Progenitor cell of endocrine pancreas (in vitro differentiated cells): ENCODE results near the gene SMAD6. TPM values are rescaled to one million over a fixed set of nuclear protein-coding genes. Genes with fewer than 3 reads are reported as not detected.
A peak's percentile ranks its signal among the peaks of the same experiment; 100 is the strongest.

ENCODE experiments used
- DNase-seq: peaks from one replicate; pipeline ENCODE4 v3.0.0; 2021; ENCODE audit warnings: low spot score; ENCODE audit not compliant: unreplicated experiment
- H3K27ac Mint-ChIP-seq: 2 replicates; pipeline ENCODE4 v1.8.0; 2021; ENCODE audit warnings: mild to moderate bottlenecking, moderate library complexity, mixed read lengths
- H3K27me3 Mint-ChIP-seq: 2 replicates; pipeline ENCODE4 v1.8.0; 2021; ENCODE audit warnings: mixed read lengths
- H3K36me3 Mint-ChIP-seq: 2 replicates; pipeline ENCODE4 v1.8.0; 2022; ENCODE audit warnings: mixed read lengths; ENCODE audit not compliant: insufficient read depth
- H3K4me1 Mint-ChIP-seq: 2 replicates; pipeline ENCODE4 v1.8.0; 2021; ENCODE audit warnings: low read depth, mixed read lengths
- H3K4me3 Mint-ChIP-seq: 2 replicates; pipeline ENCODE4 v1.8.0; 2021; ENCODE audit warnings: low read depth, mild to moderate bottlenecking, moderate library complexity, mixed read lengths
- H3K9me3 Mint-ChIP-seq: 2 replicates; pipeline ENCODE4 v1.8.0; 2021; ENCODE audit warnings: low read depth, mixed read lengths
- total RNA-seq: library from RNA; stranded (reverse); gene quantifications from 2 replicates; pipeline ENCODE4 v1.2.1, GENCODE V29; 2021
- TF ChIP-seq, protein P1 (sequence below): fragments of 200-600 bp; sonication (generic); IDR thresholded peaks from one replicate; pipeline ENCODE4 v1.5.0; 2021; ENCODE audit warnings: antibody characterized with exemption, mild to moderate bottlenecking; ENCODE audit not compliant: unreplicated experiment

SMAD6 gene
- total RNA-seq, 1 donor from 2014 or later: 38.9 TPM

DNA sequence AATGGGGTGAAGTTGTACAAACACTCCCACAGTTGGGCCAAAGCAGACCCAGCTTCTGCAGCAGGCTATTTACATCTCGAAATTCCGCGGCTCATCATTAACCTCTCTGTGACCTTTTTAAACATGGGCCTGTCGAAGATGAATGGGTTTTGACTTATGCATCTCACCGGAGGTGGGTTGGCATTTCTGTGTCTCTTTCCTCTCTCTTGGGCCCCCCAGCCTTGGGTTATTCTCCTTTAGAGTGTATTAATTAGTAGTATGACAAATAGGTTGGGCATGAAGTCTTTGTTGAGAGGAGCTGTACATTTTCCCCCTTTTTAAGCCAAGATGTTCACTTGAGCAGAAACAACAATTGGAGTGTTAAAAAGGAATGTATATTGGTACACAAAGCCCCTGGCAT, 9.8 kb downstream of the SMAD6 start:
- DNase-seq: no peak
- Mint-ChIP-seq H3K9me3 (no peaks in the 10 kb centered on the region), H3K4me1 (peaks cover 49% of the 10 kb centered on the region)

DNA sequence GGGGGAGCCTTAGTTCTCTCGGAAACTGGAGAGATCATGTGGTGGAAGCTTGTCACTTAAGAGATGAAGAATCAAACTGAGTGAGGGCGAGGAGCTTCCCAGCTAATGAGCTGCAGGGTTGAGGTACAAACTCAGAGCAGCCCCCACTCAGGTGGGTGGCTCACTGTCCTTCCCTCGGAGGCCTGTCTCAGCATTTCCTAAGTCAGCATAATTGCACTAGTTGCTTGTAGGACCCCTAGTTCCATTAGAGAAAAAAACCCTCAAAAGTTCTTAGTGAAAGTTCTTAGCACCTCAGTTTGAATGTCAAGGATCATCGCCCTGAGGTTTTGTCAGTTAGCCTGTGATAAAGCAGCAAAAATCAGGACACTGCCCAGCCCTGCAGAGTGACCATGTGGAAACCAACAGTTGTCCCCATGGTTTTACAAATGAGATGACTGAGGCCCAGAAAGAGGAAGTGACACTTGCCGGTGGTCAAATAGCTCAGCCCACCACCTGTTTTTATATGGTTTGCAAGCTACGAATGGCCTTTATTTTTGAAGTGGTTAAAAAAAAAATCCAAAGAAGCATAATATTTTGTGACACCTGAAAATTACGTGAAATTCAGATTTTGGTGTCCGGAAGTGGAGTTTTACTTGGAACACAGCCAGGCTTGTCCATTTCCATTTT, 11.9 kb downstream of the SMAD6 start:
- peaks cover 35% of the 10 kb centered on the region for H3K4me1 Mint-ChIP-seq
- peak overlapping the region; percentile 77 for H3K27ac Mint-ChIP-seq
- H3K9me3 Mint-ChIP-seq: no peaks in the 10 kb centered on the region
- DNase-seq: no peak
- H3K36me3 Mint-ChIP-seq: peaks cover 15% of the 10 kb centered on the region
- no peak overlapping the region for H3K4me3 Mint-ChIP-seq
- TF ChIP-seq, protein P1, sequence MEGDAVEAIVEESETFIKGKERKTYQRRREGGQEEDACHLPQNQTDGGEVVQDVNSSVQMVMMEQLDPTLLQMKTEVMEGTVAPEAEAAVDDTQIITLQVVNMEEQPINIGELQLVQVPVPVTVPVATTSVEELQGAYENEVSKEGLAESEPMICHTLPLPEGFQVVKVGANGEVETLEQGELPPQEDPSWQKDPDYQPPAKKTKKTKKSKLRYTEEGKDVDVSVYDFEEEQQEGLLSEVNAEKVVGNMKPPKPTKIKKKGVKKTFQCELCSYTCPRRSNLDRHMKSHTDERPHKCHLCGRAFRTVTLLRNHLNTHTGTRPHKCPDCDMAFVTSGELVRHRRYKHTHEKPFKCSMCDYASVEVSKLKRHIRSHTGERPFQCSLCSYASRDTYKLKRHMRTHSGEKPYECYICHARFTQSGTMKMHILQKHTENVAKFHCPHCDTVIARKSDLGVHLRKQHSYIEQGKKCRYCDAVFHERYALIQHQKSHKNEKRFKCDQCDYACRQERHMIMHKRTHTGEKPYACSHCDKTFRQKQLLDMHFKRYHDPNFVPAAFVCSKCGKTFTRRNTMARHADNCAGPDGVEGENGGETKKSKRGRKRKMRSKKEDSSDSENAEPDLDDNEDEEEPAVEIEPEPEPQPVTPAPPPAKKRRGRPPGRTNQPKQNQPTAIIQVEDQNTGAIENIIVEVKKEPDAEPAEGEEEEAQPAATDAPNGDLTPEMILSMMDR: no peak
- no peaks in the 10 kb centered on the region for H3K27me3 Mint-ChIP-seq

More for the DNA sequence above, 9.8 kb downstream of the SMAD6 start:
- H3K27me3 Mint-ChIP-seq: no peaks in the 10 kb centered on the region
- H3K27ac Mint-ChIP-seq: no peak overlapping the region
- H3K36me3 Mint-ChIP-seq: peaks cover 11% of the 10 kb centered on the region
- peak overlapping the region; percentile 19 for H3K4me3 Mint-ChIP-seq
- TF ChIP-seq, protein P1: no peak

DNA sequence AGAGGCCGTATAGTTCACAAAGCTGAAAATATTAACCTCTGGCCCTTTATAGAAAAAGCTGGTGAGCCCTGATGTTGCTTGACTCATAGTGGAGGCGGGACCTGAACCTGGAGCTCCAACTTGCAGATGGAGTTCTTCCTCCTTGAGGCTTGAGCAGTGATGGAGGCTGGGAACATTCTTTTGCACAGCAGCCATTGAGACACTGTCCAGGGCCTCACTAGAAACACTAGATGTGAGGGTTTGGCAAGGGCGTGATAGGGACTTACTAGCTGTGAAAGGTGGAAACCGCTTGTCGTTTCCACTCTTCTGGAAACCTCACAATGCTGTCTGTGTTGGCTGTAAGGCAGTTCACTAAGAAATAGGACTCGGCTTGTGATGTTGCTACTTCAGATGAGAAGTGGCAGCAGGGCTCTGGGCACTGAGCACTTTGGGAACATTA, 12.5 kb downstream of the SMAD6 start:
- no peak for DNase-seq
- Mint-ChIP-seq H3K9me3 (no peaks in the 10 kb centered on the region), H3K27me3 (no peaks in the 10 kb centered on the region), H3K36me3 (peaks cover 15% of the 10 kb centered on the region), H3K4me3 (no peak overlapping the region), H3K4me1 (peaks cover 33% of the 10 kb centered on the region), H3K27ac (peak overlapping the region; percentile 33)
- TF ChIP-seq, protein P1: no peak

DNA sequence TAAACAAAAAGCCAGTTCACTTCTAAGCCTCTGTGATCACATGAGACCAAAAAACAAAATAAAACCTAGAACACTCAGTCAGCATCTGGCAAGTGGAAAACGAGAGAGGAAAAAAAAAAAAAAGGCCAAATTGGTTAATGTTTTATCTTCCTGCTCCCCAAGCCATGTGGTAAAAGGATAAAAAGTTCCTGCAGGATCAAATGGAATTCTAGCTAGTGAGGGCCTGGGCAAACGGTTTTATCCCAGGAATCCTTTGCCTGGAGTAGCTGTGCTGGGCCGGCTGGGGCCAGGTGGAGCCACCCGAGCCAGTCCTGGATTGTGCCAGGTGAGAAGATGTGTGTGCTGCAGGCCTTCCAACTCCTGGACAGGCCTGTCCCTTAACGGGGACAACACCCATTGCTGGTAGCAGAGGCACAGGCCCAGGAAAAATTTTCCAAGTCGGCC, 13.2 kb downstream of the SMAD6 start:
- Mint-ChIP-seq H3K9me3 (no peaks in the 10 kb centered on the region), H3K4me1 (peaks cover 33% of the 10 kb centered on the region), H3K4me3 (no peak overlapping the region), H3K36me3 (peaks cover 15% of the 10 kb centered on the region), H3K27me3 (no peaks in the 10 kb centered on the region), H3K27ac (peak overlapping the region; percentile 72)
- TF ChIP-seq, protein P1: no peak
- no peak for DNase-seq

DNA sequence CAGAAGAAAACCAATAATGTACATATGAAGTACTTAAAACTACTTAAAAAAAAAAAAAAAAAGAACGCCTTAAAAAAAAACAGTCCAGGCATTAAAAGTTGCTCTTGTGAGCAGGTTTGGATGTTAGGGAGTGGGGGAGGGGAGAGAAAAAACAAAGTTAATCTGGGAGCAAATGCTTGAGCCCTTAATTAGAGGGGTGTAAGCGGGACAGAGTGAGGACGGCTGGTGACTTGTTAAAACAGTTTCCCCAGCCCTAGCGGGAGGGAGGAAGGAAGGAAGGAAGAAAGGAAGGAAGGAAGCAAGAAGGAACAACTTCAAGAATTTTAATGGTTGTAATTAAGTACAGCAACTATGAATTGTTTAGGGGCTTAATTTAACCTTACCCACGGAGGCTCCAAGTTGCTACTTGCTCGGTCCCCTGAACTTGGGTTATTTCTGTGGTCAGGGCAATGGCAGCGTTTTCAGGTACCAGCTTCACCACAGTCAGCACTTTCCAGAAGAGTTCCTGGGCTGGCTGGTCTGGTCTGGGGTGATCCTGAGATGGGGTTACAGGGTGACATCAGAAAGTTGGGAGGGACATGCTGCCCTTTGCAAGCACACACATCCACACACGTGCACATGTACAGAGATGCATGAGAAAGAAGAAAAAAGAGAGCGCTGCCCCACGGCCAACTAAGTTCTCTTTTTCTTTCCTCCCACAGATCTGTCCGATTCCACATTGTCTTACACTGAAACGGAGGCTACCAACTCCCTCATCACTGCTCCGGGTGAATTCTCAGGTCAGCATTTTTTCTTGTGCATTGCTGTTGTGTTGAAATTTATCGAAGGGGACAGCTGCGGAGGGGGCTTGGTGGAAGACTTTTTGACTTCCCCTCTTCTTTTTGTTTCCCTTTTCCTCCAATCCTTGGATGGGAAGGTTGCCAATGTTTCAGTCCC, 14.0 kb downstream of the SMAD6 start:
- TF ChIP-seq, protein P1: no peak

More for the DNA sequence above, 14.0 kb downstream of the SMAD6 start:
- Mint-ChIP-seq H3K36me3 (peaks cover 16% of the 10 kb centered on the region), H3K27me3 (no peaks in the 10 kb centered on the region), H3K9me3 (no peaks in the 10 kb centered on the region), H3K4me1 (peaks cover 32% of the 10 kb centered on the region), H3K27ac (peak overlapping the region; percentile 72), H3K4me3 (no peak overlapping the region)
- no peak for DNase-seq
